DND-41 (cell line): Measurements from ENCODE around the gene KRT79.

Experiments used
- ATAC-seq: fragments of 200-7000 bp; cut with Tn5 transposase; 3 replicates; pipeline ENCODE4 v1.9.1; 2021; ENCODE audit warnings: low read depth; ENCODE audit not compliant: insufficient read depth
- DNase-seq: peaks from one replicate; pipeline ENCODE4 v3.0.0-alpha.2; 2020
- H2AFZ ChIP-seq: 2 replicates; pipeline ENCODE4 v1.6.0; 2012; ENCODE audit warnings: low read depth, low read length
- H3K27ac ChIP-seq: 2 replicates; pipeline ENCODE4 v1.5.1; 2012; ENCODE audit warnings: low read length, inconsistent platforms
- H3K27me3 ChIP-seq: fragments of 200-600 bp; sonication (generic); 2 replicates; pipeline ENCODE4 v1.6.0; 2012; ENCODE audit warnings: low read length, mild to moderate bottlenecking, inconsistent platforms; ENCODE audit not compliant: insufficient read depth, poor library complexity
- H3K36me3 ChIP-seq: 2 replicates; pipeline ENCODE4 v1.5.1; 2012; ENCODE audit warnings: low read length, inconsistent platforms; ENCODE audit not compliant: insufficient read depth
- H3K4me1 ChIP-seq: 2 replicates; pipeline ENCODE4 v1.5.1; 2012; ENCODE audit warnings: mild to moderate bottlenecking, low read length; ENCODE audit not compliant: insufficient read depth
- H3K4me2 ChIP-seq: 2 replicates; pipeline ENCODE4 v1.6.0; 2012; ENCODE audit warnings: mild to moderate bottlenecking, moderate library complexity, low read length, inconsistent platforms; ENCODE audit not compliant: insufficient read depth
- H3K4me3 ChIP-seq, 2 experiments: fragments of 200-600 bp in 1 of 2; shearing (Covaris generic) in 1 of 2; 2 replicates each; pipeline ENCODE4 v1.5.1; 2012 to 2016; ENCODE audit warnings: inconsistent platforms in 2 of 2, low read length in 2 of 2, mild to moderate bottlenecking in 2 of 2, low read depth in 1 of 2, moderate library complexity in 1 of 2
- H3K79me2 ChIP-seq: 2 replicates; pipeline ENCODE4 v1.6.0; 2012; ENCODE audit warnings: low read length, inconsistent platforms; ENCODE audit not compliant: insufficient read depth
- H3K9ac ChIP-seq: 2 replicates; pipeline ENCODE4 v1.6.0; 2012; ENCODE audit warnings: low read depth, mild to moderate bottlenecking, inconsistent platforms, low read length, moderate library complexity
- H3K9me3 ChIP-seq: 2 replicates; pipeline ENCODE4 v1.5.1; 2012; ENCODE audit warnings: low read length, moderate library complexity, mild to moderate bottlenecking, inconsistent platforms; ENCODE audit not compliant: insufficient read depth, severe bottlenecking
- H4K20me1 ChIP-seq: 2 replicates; pipeline ENCODE4 v1.6.0; 2012; ENCODE audit warnings: low read length; ENCODE audit not compliant: insufficient read depth
- EZH2 ChIP-seq: IDR thresholded peaks from 3 replicates; pipeline ENCODE4 v1.6.1; 2012; ENCODE audit warnings: borderline replicate concordance, low read depth, mild to moderate bottlenecking, moderate library complexity, low read length, inconsistent platforms; ENCODE audit not compliant: severe bottlenecking
- TF ChIP-seq, protein P1 (sequence below): IDR thresholded peaks from 2 replicates; pipeline ENCODE4 v1.5.1; 2012; ENCODE audit warnings: borderline replicate concordance, low read length, moderate library complexity, mild to moderate bottlenecking; ENCODE audit not compliant: poor library complexity, severe bottlenecking; ENCODE audit errors: extremely low read depth

Gene KRT79

DNA sequence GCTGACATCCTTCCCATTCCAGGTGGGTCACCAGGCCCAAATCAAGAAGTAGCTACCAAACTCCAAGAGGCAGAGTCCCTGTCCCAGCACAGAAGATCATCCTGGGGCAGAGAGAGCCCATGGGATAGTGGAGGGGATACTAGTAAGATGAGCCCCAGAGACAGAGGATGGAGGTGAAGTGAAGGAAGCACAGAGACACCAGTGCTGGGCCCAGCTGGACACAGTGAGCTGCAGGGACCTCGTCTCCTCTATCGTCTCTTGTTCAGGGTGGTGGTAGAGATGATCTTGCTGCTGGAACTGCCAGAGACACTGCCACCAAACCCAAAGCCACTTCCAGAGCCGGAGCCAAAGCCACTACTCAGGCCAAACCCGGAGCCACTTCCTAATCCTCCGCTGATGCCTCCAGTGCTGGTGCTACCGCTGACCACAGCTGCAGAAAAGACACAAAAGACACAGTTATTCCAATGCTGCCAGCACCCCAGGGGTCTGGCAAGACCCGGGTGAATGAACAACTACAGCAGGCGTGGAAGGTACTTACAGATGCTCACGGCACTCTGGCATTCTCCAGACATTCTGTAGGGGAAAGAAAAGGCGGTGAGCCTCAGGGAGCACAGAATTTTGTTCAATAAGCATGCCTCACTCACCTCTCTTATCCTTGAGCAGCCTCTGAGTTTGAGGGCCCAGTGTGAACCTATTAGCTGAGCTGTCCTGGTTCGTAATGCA is 27.1 kb downstream of the KRT79 start:
- Histone ChIP-seq H3K4me1 (no peaks in the 10 kb centered on the region), H3K27me3 (peaks cover 2% of the 10 kb centered on the region), H3K27ac (no peak overlapping the region)

DNA sequence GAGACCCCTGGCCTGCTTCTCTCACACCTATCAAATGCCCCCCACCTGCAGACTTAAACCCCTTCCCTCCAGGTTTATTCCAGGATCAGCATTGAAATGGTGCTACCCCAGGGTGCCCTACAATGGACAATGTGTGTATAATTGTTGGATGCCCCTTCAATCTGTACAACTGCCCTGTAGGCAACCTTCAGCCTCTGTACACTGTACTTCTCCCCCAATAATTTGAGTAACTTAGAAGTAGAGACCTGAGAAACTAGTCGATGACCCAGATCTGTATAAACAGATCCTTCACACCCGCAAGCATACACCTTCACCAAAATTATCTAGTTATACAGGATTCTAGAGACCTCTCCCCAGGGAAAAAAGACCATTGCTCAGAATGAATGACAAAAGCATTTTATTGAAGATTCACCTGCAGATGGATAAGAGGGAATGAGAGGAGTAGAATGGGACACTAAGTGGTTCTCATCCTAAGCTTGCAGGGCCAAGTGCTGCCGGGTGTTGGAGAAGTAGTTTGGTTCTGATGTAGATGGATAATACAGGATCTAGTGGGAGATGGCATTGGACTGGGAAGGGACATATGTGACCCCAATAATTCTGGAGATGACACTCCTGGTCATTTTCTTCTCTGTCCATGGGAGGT is 27.8 kb downstream of the KRT79 start:
- no peaks in the 10 kb centered on the region for H3K79me2 ChIP-seq
- H3K4me2 ChIP-seq = no peak overlapping the region
- no peak for DNase-seq
- H2AFZ ChIP-seq = no peak overlapping the region
- H3K9ac ChIP-seq = no peak overlapping the region
- no peak overlapping the region for H3K27ac ChIP-seq
- no peaks in the 10 kb centered on the region for H3K4me1 ChIP-seq
- H3K9me3 ChIP-seq = no peaks in the 10 kb centered on the region
- H3K36me3 ChIP-seq = no peaks in the 10 kb centered on the region
- H3K27me3 ChIP-seq = peaks cover 2% of the 10 kb centered on the region
- H3K4me3 ChIP-seq = no peak overlapping the region
- TF ChIP-seq EZH2 = no peak
- TF ChIP-seq, protein P1, sequence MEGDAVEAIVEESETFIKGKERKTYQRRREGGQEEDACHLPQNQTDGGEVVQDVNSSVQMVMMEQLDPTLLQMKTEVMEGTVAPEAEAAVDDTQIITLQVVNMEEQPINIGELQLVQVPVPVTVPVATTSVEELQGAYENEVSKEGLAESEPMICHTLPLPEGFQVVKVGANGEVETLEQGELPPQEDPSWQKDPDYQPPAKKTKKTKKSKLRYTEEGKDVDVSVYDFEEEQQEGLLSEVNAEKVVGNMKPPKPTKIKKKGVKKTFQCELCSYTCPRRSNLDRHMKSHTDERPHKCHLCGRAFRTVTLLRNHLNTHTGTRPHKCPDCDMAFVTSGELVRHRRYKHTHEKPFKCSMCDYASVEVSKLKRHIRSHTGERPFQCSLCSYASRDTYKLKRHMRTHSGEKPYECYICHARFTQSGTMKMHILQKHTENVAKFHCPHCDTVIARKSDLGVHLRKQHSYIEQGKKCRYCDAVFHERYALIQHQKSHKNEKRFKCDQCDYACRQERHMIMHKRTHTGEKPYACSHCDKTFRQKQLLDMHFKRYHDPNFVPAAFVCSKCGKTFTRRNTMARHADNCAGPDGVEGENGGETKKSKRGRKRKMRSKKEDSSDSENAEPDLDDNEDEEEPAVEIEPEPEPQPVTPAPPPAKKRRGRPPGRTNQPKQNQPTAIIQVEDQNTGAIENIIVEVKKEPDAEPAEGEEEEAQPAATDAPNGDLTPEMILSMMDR = no peak
- H4K20me1 ChIP-seq = 0 out of 2 replicates have a peak, but pooled peaks cover 3% of the 10 kb centered on the region
- no peak for ATAC-seq

More for the DNA sequence above, 27.1 kb downstream of the KRT79 start:
- no peak overlapping the region for H3K9ac ChIP-seq
- H2AFZ ChIP-seq = no peak overlapping the region
- ATAC-seq (no peak), DNase-seq (no peak)
- no peaks in the 10 kb centered on the region for H3K79me2 ChIP-seq
- H3K9me3 ChIP-seq = no peaks in the 10 kb centered on the region
- TF ChIP-seq, protein P1 = no peak
- TF ChIP-seq EZH2 = no peak
- no peaks in the 10 kb centered on the region for H3K36me3 ChIP-seq
- H3K4me3 ChIP-seq = no peak overlapping the region
- H3K4me2 ChIP-seq = no peak overlapping the region
- H4K20me1 ChIP-seq = 0 out of 2 replicates have a peak, but pooled peaks cover 3% of the 10 kb centered on the region

DNA sequence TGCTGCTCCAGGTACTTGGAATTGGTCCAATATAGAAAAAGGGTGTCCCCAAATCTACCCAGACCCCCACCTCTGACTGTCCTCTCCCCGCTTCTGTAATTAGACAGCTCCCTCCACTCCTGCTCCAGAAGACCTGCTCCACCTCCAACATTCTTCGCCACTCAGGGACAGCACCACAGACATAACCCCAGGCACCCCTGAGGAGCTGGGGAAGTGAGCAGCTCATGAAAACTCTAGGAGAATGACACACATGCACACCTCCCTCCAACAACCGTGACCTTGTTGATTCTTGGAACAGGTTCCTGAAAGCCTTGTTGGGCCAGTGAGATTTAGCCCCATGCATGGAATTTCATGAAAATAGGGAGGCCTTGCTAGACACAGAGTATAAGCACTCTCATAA is 28.4 kb downstream of the KRT79 start:
- Histone ChIP-seq H3K4me2 (no peak overlapping the region), H3K9me3 (no peaks in the 10 kb centered on the region), H3K27me3 (peaks cover 2% of the 10 kb centered on the region)

More for the DNA sequence above, 28.4 kb downstream of the KRT79 start:
- Histone ChIP-seq H3K4me3 (no peak overlapping the region), H3K27ac (no peak overlapping the region), H2AFZ (no peak overlapping the region), H3K36me3 (no peaks in the 10 kb centered on the region), H3K79me2 (no peaks in the 10 kb centered on the region), H4K20me1 (0 out of 2 replicates have a peak, but pooled peaks cover 3% of the 10 kb centered on the region), H3K4me1 (no peaks in the 10 kb centered on the region), H3K9ac (no peak overlapping the region)
- TF ChIP-seq, protein P1 = no peak
- no peak for TF ChIP-seq EZH2
- DNase-seq = no peak
- no peak for ATAC-seq
